ENCODE data around the gene CTNNBL1.

GRCh38 chr20:37868851-37869333 lies 175.1 kb downstream of the CTNNBL1 start:
- TF ChIP-seq ZNF274 (IDR thresholded peaks at IDR 0.05; ENCODE audit: low read depth, low read length) (no peak), YY1 (IDR thresholded peaks at IDR 0.05; ENCODE audit: insufficient read depth, insufficient read length) (no peak)

All from NT2/D1 (cell line).